Endothelial cell of umbilical vein (primary cell): ENCODE results near the gene CISD3. TPM values are rescaled to one million over a fixed set of nuclear protein-coding genes. Genes with fewer than 3 reads are reported as not detected.

ENCODE experiments used
- BruUV-seq: library from RNA; stranded (reverse); fragments of 400-500 nt; replicated peaks from 2 replicates; lab custom pipeline; 2021; lab: Mats Ljungman, UMichigan
- CTCF ChIA-PET: fragments of 300-600, 350-600 bp; sonication (Branson Sonifier 250); formaldehyde crosslinking; loops from one replicate; lab custom pipeline; 2021; ENCODE audit warnings: antibody characterized with exemption, inconsistent platforms; lab: Charles Lee
- POLR2A ChIA-PET: fragments of 300-600, 350-600 bp; sonication (Branson Sonifier 250); formaldehyde crosslinking; loops from one replicate; lab custom pipeline; 2021; ENCODE audit warnings: antibody characterized with exemption, inconsistent platforms; lab: Charles Lee
- DNase-seq: peaks from one replicate; pipeline ENCODE4 v3.0.0-alpha.2; 2011; ENCODE audit warnings: low read depth, low spot score
- FAIRE-seq: peaks from 2 replicates; lab custom pipeline; 2011; peaks lifted over from hg19 to GRCh38; lab: Jason Lieb, UNC
- H2AFZ ChIP-seq: 2 replicates; pipeline ENCODE4 v1.6.0; 2012; ENCODE audit warnings: low read depth, low read length, control low read depth, inconsistent platforms
- H3K27ac ChIP-seq: 2 replicates; pipeline ENCODE4 v1.5.1; 2011; ENCODE audit warnings: low read depth, mild to moderate bottlenecking, control low read depth, low read length, moderate library complexity; ENCODE audit not compliant: insufficient read depth
- H3K27me3 ChIP-seq, 2 experiments: 2 replicates each; pipeline versions ENCODE4 v1.6.0 to v1.6.1; 2011; ENCODE audit warnings: low read length in 2 of 2, mixed read lengths in 1 of 2; ENCODE audit not compliant: control insufficient read depth in 2 of 2, insufficient read depth in 2 of 2
- H3K36me3 ChIP-seq, 2 experiments: 2 replicates in 1 of 2; 3 replicates in 1 of 2; pipeline ENCODE4 v1.5.1; 2011; ENCODE audit warnings: low read length in 2 of 2, mild to moderate bottlenecking in 1 of 2, moderate library complexity in 1 of 2; ENCODE audit not compliant: control insufficient read depth in 2 of 2, insufficient read depth in 2 of 2; ENCODE audit errors: extremely low read depth in 1 of 2
- H3K4me1 ChIP-seq: 3 replicates; pipeline ENCODE4 v1.5.1; 2011; ENCODE audit warnings: mild to moderate bottlenecking, low read length; ENCODE audit not compliant: control insufficient read depth, insufficient read depth; ENCODE audit errors: extremely low read depth
- H3K4me2 ChIP-seq: 2 replicates; pipeline ENCODE4 v1.6.1; 2011; ENCODE audit warnings: low read length, control low read depth, mixed read lengths; ENCODE audit not compliant: insufficient read depth
- H3K4me3 ChIP-seq, 3 experiments: fragments of 200-600 bp in 1 of 3; sonication (generic), shearing (Covaris generic) in 1 of 3; replicated peaks in 1 of 3; 2 replicates each; pipeline ENCODE4 v1.5.1; 2011 to 2016; ENCODE audit warnings: control low read depth in 3 of 3, low read length in 3 of 3, mild to moderate bottlenecking in 2 of 3, inconsistent platforms in 1 of 3, low read depth in 1 of 3, moderate library complexity in 1 of 3; ENCODE audit not compliant: insufficient read depth in 1 of 3
- H3K79me2 ChIP-seq: 2 replicates; pipeline ENCODE4 v1.6.0; 2012; ENCODE audit warnings: low read length, inconsistent platforms; ENCODE audit not compliant: control insufficient read depth, insufficient read depth
- H3K9ac ChIP-seq: replicated peaks from 2 replicates; pipeline ENCODE3; 2011; ENCODE audit warnings: low read length, control low read depth; ENCODE audit not compliant: insufficient read depth; ENCODE audit errors: extremely low read depth
- H3K9me1 ChIP-seq: replicated peaks from 3 replicates; pipeline ENCODE4 v1.6.0; 2011; ENCODE audit warnings: mild to moderate bottlenecking, low read length; ENCODE audit not compliant: control insufficient read depth, insufficient read depth; ENCODE audit errors: extremely low read depth
- H3K9me3 ChIP-seq: replicated peaks from 2 replicates; pipeline ENCODE4 v1.5.1; 2012; ENCODE audit warnings: low read length, inconsistent platforms; ENCODE audit not compliant: control insufficient read depth, insufficient read depth
- H4K20me1 ChIP-seq: replicated peaks from 2 replicates; pipeline ENCODE3; 2011; ENCODE audit warnings: mild to moderate bottlenecking, low read length; ENCODE audit not compliant: control insufficient read depth, insufficient read depth; ENCODE audit errors: extremely low read depth
- CTCF ChIP-seq, 2 donors: IDR thresholded peaks; 1 replicate in 1 of 2; 2 replicates in 1 of 2; pipeline ENCODE4 v1.5.1; 2011; ENCODE audit warnings: low read length in 2 of 2, mild to moderate bottlenecking in 2 of 2, moderate library complexity in 2 of 2, control low read depth in 1 of 2, inconsistent platforms in 1 of 2, low read depth in 1 of 2; ENCODE audit not compliant: insufficient read depth in 1 of 2; ENCODE audit errors: extremely low read depth in 1 of 2
- EZH2 ChIP-seq: IDR thresholded peaks from 2 replicates; pipeline ENCODE4 v1.6.1; 2012; ENCODE audit warnings: borderline replicate concordance, low read depth, mild to moderate bottlenecking, moderate library complexity, low read length, inconsistent platforms; ENCODE audit not compliant: severe bottlenecking
- FOS ChIP-seq: IDR thresholded peaks from 2 replicates; pipeline ENCODE4 v1.6.1; 2011; ENCODE audit warnings: mild to moderate bottlenecking, low read length, moderate library complexity, borderline replicate concordance; ENCODE audit not compliant: insufficient read depth
- GATA2 ChIP-seq: IDR thresholded peaks from 2 replicates; pipeline ENCODE4 v1.7.0; 2011; ENCODE audit warnings: low read depth, mild to moderate bottlenecking, moderate library complexity, mixed read lengths, low read length; ENCODE audit not compliant: insufficient read length, insufficient read depth
- JUN ChIP-seq: IDR thresholded peaks from 2 replicates; pipeline ENCODE4 v1.6.1; 2011; ENCODE audit warnings: borderline replicate concordance, low read depth; ENCODE audit not compliant: insufficient read length, insufficient read depth
- MAX ChIP-seq: IDR thresholded peaks from 2 replicates; pipeline ENCODE4 v1.6.1; 2011; ENCODE audit not compliant: insufficient read depth, insufficient read length
- MYC ChIP-seq: IDR thresholded peaks from one replicate; pipeline ENCODE4 v1.6.1; 2011; ENCODE audit warnings: mild to moderate bottlenecking, low read depth, low read length
- POLR2A ChIP-seq: IDR thresholded peaks from 2 replicates; pipeline ENCODE4 v1.6.1; 2012; ENCODE audit warnings: low read depth, mild to moderate bottlenecking, control low read depth, low read length
- POLR2AphosphoS5 ChIP-seq: IDR thresholded peaks from 2 replicates; pipeline ENCODE4 v1.6.1; 2012; ENCODE audit warnings: low read depth, mild to moderate bottlenecking, control low read depth, low read length, moderate library complexity; ENCODE audit not compliant: insufficient read depth
- dilution Hi-C: fragments of 300-500 bp; cut with MboI; formaldehyde crosslinking; loops from one replicate; pipeline ENCODE4 v1.15.0; 2019; ENCODE audit warnings: low sequenced_read_pairs; ENCODE audit not compliant: extremely low pct_ligation_motif_present
- intact Hi-C: fragments of 100-400 bp; cut with micrococcal nuclease; formaldehyde crosslinking; loops from one replicate; pipeline ENCODE4 v1.10.0; 2022
- polyA plus RNA-seq, 4 experiments: library from polyadenylated mRNA; depleted of rRNA in 3 of 4; stranded (reverse) in 3 of 4; unstranded in 1 of 4; fragments of >200 nt; gene quantifications; 2 replicates each; pipeline versions ENCODE4 v1.2.1 to v1.2.3, GENCODE V29; 2011 to 2012; ENCODE audit warnings: missing spikeins in 1 of 4
- total RNA-seq: library from RNA; stranded (reverse); gene quantifications from 2 replicates; pipeline ENCODE4 v1.2.3, GENCODE V29; 2021

The CISD3 gene
- total and polyA plus RNA-seq, 2 donors (not counting 3 experiments of a cell fraction or from before 2014, with no cell fraction given) = 8.7 to 23.7 TPM

GRCh38 chr17:38705523-38705802, 24.7 kb upstream of the CISD3 start:
- Histone ChIP-seq H3K9ac (peak overlapping the region; percentile 50), H3K4me3 (peak overlapping the region; percentile 51 to 87 (median 81)), H3K27me3 (no peaks in the 10 kb centered on the region), H3K4me1 (peaks cover 40% of the 10 kb centered on the region), H3K4me2 (peak overlapping the region; percentile 62), H3K9me1 (no peaks in the 10 kb centered on the region), H3K79me2 (peaks cover 16% of the 10 kb centered on the region), H4K20me1 (no peaks in the 10 kb centered on the region), H3K9me3 (no peaks in the 10 kb centered on the region), H3K36me3 (peaks cover 0 to 14% of the 10 kb centered on the region in 2 experiments), H2AFZ (no peak overlapping the region), H3K27ac (no peak overlapping the region)
- intact Hi-C loops (no loop called here), dilution Hi-C loops (no loop called here)
- ChIA-PET CTCF (interaction anchor here (1.0 to 3.8 kb wide), 10 partner anchors 9 to 164 kb away, joined by 3 to 39 read pairs (median 5); partner anchors contain the start of gene CISD3), POLR2A (interaction anchor here (0.7 to 1.5 kb wide), 2 partner anchors 18 to 30 kb away, joined by 3 to 5 read pairs; no protein-coding TSS in a partner anchor)
- FAIRE-seq (no peak), DNase-seq (no peak)
- BruUV-seq = no TSS peak
- no peak for TF ChIP-seq POLR2AphosphoS5
- TF ChIP-seq EZH2 = no peak
- TF ChIP-seq JUN = no peak
- no peak for TF ChIP-seq POLR2A
- no peak for TF ChIP-seq FOS
- TF ChIP-seq MAX = no peak
- no peak for TF ChIP-seq GATA2
- no peak for TF ChIP-seq CTCF (IDR thresholded peaks at IDR 0.05; ENCODE audit: extremely low read depth in 1 of 2, insufficient read depth in 1 of 2, low read depth in 1 of 2, low read length in 2 of 2)
- TF ChIP-seq MYC = no peak
